ENCODE data around the gene CCDC6. TPM values are rescaled to one million over a fixed set of nuclear protein-coding genes. Genes with fewer than 3 reads are reported as not detected.

The CCDC6 gene
- total RNA-seq, 1 experiment from 2014 or later, result 58.4 TPM

GRCh38 chr10:59891349-59891748 lies 15.0 kb downstream of the CCDC6 start:
- H3K4me1 Mint-ChIP-seq, result peaks cover 72 to 75% of the 10 kb centered on the region in 2 experiments
- WGBS (ENCODE audit: extremely low coverage, insufficient read length, low lambda C conversion rate), result no CpG with 5 or more reads among the region's 3 CpGs
- no peak overlapping the region for H3K18ac ChIP-seq (ENCODE audit: insufficient read length, low read depth, low read length)

More at GRCh38 chr10:59891349-59891748, 15.0 kb downstream of the CCDC6 start:
- Mint-ChIP-seq H3K4me3 (no peak overlapping the region), H3K27ac (peak overlapping the region in 1 of 3 experiments; percentile 79; a peak in 1 of 7 replicates), H3K36me3 (ENCODE audit: insufficient read depth in 1 of 3, low read depth in 3 of 3) (peaks cover 8 to 18% (median 13%) of the 10 kb centered on the region in 3 experiments; a peak in 6 of 7 replicates), H3K9me3 (no peaks in the 10 kb centered on the region), H3K27me3 (ENCODE audit: low read depth) (no peaks in the 10 kb centered on the region)
- no peaks in the 10 kb centered on the region for H3K23me2 ChIP-seq (ENCODE audit: insufficient read length, low read depth, low read length, poor library complexity, severe bottlenecking)
- H2BK12ac ChIP-seq (ENCODE audit: insufficient read length, low read depth, low read length), result no peak overlapping the region
- H2BK120ac ChIP-seq (ENCODE audit: low read depth, low read length, poor library complexity, severe bottlenecking), result no peak overlapping the region
- H3K56ac ChIP-seq (ENCODE audit: insufficient read length, low read depth, low read length), result no peak overlapping the region
- peaks cover 15% of the 10 kb centered on the region for H3K79me1 ChIP-seq (ENCODE audit: insufficient read depth, low read depth, low read length, poor library complexity, severe bottlenecking)
- no peak overlapping the region for H2BK5ac ChIP-seq (ENCODE audit: insufficient read length, low read length)
- H2BK20ac ChIP-seq (ENCODE audit: low read depth, low read length, poor library complexity, severe bottlenecking), result no peak overlapping the region
- H3T11ph ChIP-seq (ENCODE audit: low read length), result no peak overlapping the region
- H3K4ac ChIP-seq (ENCODE audit: low read depth, low read length), result no peak overlapping the region
- no peak overlapping the region for H4K5ac ChIP-seq (ENCODE audit: insufficient read length, low read depth, low read length)
- H3K23ac ChIP-seq (ENCODE audit: insufficient read length, low read depth, low read length), result no peak overlapping the region
- H4K8ac ChIP-seq (replicated peaks; ENCODE audit: insufficient read length, low read depth, low read length), result no peak overlapping the region
- TF ChIP-seq, protein P1, sequence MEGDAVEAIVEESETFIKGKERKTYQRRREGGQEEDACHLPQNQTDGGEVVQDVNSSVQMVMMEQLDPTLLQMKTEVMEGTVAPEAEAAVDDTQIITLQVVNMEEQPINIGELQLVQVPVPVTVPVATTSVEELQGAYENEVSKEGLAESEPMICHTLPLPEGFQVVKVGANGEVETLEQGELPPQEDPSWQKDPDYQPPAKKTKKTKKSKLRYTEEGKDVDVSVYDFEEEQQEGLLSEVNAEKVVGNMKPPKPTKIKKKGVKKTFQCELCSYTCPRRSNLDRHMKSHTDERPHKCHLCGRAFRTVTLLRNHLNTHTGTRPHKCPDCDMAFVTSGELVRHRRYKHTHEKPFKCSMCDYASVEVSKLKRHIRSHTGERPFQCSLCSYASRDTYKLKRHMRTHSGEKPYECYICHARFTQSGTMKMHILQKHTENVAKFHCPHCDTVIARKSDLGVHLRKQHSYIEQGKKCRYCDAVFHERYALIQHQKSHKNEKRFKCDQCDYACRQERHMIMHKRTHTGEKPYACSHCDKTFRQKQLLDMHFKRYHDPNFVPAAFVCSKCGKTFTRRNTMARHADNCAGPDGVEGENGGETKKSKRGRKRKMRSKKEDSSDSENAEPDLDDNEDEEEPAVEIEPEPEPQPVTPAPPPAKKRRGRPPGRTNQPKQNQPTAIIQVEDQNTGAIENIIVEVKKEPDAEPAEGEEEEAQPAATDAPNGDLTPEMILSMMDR (conservative IDR thresholded peaks at IDR 0.05), result no peak
- peaks cover 4% of the 10 kb centered on the region; the same call in 1 of the 2 replicates for H3K4me1 ChIP-seq (ENCODE audit: insufficient read depth, low read length)
- no peaks in the 10 kb centered on the region for H4K20me1 ChIP-seq (ENCODE audit: control insufficient read depth, insufficient read depth, insufficient read length)
- H4K91ac ChIP-seq (ENCODE audit: insufficient read length, low read depth, low read length), result no peak overlapping the region
- no peak overlapping the region for H2AFZ ChIP-seq (ENCODE audit: low read length)
- H3K14ac ChIP-seq (ENCODE audit: insufficient read depth, low read length), result no peak overlapping the region
- H3K4me2 ChIP-seq (ENCODE audit: insufficient read depth, insufficient read length, low read length), result no peak overlapping the region
- no peaks in the 10 kb centered on the region for H3K9me3 ChIP-seq (ENCODE audit: control insufficient read depth, low read depth, low read length)
- no peaks in the 10 kb centered on the region for H3K27me3 ChIP-seq (ENCODE audit: insufficient read depth, low read length)
- H2AK5ac ChIP-seq (ENCODE audit: insufficient read length, low read length), result no peak overlapping the region
- H3K9ac ChIP-seq (ENCODE audit: extremely low read depth, insufficient read length, low read length), result no peak overlapping the region
- no peak for DNase-seq
- peaks cover 59% of the 10 kb centered on the region for H3K79me2 ChIP-seq (ENCODE audit: insufficient read depth, low read length)
- H2BK15ac ChIP-seq (ENCODE audit: low read depth, low read length), result no peak overlapping the region
- no peak overlapping the region for H3K27ac ChIP-seq (ENCODE audit: insufficient read length, low read depth, low read length)
